Measurements from ENCODE around the gene ANKS1A.
A peak's percentile ranks its signal among the peaks of the same experiment; 100 is the strongest.

ANKS1A gene

DNA sequence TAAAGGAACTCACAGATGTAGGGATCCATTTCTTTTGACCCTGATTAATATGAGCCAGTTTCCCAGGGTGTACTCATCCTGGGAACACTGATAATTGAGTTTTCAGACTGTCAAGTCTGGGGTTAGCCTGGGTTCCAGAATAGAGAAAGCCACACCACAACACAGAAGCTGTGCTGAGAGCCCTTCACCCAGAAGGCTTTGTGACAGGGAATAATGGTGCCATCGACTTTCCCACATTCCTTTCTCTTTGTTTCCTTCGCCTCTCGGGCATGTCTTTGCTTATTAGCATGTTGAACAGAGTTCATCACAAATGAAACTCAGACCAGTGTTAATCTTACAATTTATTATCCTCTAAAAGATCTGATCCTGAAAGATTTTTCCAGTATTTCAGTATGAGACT is 157.0 kb downstream of the ANKS1A start:
- H3K4me2 ChIP-seq (ENCODE audit: low read depth, low read length, poor library complexity, severe bottlenecking) = peak overlapping the region; percentile 90
- no peaks in the 10 kb centered on the region for H3K36me3 ChIP-seq (ENCODE audit: insufficient read depth, low read length)
- H3K9me3 ChIP-seq (ENCODE audit: insufficient read depth, low read depth, low read length) = no peaks in the 10 kb centered on the region
- TF ChIP-seq EZH2phosphoT487 (IDR thresholded peaks at IDR 0.05; ENCODE audit: borderline replicate concordance) = no peak
- TF ChIP-seq, protein P1, sequence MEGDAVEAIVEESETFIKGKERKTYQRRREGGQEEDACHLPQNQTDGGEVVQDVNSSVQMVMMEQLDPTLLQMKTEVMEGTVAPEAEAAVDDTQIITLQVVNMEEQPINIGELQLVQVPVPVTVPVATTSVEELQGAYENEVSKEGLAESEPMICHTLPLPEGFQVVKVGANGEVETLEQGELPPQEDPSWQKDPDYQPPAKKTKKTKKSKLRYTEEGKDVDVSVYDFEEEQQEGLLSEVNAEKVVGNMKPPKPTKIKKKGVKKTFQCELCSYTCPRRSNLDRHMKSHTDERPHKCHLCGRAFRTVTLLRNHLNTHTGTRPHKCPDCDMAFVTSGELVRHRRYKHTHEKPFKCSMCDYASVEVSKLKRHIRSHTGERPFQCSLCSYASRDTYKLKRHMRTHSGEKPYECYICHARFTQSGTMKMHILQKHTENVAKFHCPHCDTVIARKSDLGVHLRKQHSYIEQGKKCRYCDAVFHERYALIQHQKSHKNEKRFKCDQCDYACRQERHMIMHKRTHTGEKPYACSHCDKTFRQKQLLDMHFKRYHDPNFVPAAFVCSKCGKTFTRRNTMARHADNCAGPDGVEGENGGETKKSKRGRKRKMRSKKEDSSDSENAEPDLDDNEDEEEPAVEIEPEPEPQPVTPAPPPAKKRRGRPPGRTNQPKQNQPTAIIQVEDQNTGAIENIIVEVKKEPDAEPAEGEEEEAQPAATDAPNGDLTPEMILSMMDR (conservative IDR thresholded peaks at IDR 0.05; ENCODE audit: low read length) = no peak
- peak overlapping the region; percentile 61 for H3K4me3 ChIP-seq (ENCODE audit: low read length, poor library complexity, severe bottlenecking)
- H3K27me3 ChIP-seq (ENCODE audit: insufficient read depth, low read length, poor library complexity, severe bottlenecking) = no peaks in the 10 kb centered on the region
- H2AFZ ChIP-seq (ENCODE audit: low read length) = no peak overlapping the region
- H3K4me1 ChIP-seq (ENCODE audit: insufficient read depth, low read length, poor library complexity, severe bottlenecking) = peaks cover 92% of the 10 kb centered on the region
- H4K20me1 ChIP-seq (ENCODE audit: insufficient read depth, low read length, poor library complexity, severe bottlenecking) = no peaks in the 10 kb centered on the region
- peaks cover 26% of the 10 kb centered on the region for H3F3A ChIP-seq (ENCODE audit: low read depth)
- no peaks in the 10 kb centered on the region for H3K9me2 ChIP-seq (replicated peaks; ENCODE audit: low read depth, low read length)
- peak overlapping the region; percentile 76 for H3K9ac ChIP-seq (ENCODE audit: low read depth, low read length, poor library complexity, severe bottlenecking)
- no peaks in the 10 kb centered on the region for H3K79me2 ChIP-seq (ENCODE audit: insufficient read depth, low read length)

DNA sequence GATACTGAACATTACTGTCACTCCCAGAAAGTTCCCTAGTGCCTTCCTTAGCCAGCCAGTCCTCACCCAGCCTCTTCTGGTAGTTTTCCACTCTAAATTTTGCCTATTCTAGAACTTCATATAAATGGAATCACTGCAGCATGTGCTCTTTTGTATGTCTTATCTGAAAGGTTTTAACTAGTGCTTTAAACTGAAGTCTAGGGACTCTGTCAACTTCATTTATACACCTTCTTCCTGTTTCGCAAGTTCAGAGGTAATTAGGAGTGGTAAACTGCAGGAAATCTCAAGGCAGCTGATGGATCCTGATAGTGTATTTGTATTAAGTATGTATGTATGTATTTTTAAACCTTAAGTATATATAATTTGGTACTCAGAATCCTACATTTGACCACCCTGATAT is 157.8 kb downstream of the ANKS1A start:
- Histone ChIP-seq H3K79me2 (ENCODE audit: insufficient read depth, low read length) (no peaks in the 10 kb centered on the region), H3K9ac (ENCODE audit: low read depth, low read length, poor library complexity, severe bottlenecking) (peak overlapping the region; percentile 76), H3K4me2 (ENCODE audit: low read depth, low read length, poor library complexity, severe bottlenecking) (peak overlapping the region; percentile 90), H3K9me2 (replicated peaks; ENCODE audit: low read depth, low read length) (no peaks in the 10 kb centered on the region), H3K4me1 (ENCODE audit: insufficient read depth, low read length, poor library complexity, severe bottlenecking) (peaks cover 96% of the 10 kb centered on the region), H3K27me3 (ENCODE audit: insufficient read depth, low read length, poor library complexity, severe bottlenecking) (no peaks in the 10 kb centered on the region), H3K9me3 (ENCODE audit: insufficient read depth, low read depth, low read length) (no peaks in the 10 kb centered on the region), H3K36me3 (ENCODE audit: insufficient read depth, low read length) (no peaks in the 10 kb centered on the region), H4K20me1 (ENCODE audit: insufficient read depth, low read length, poor library complexity, severe bottlenecking) (no peaks in the 10 kb centered on the region), H3K4me3 (ENCODE audit: low read length, poor library complexity, severe bottlenecking) (peak overlapping the region; percentile 61), H2AFZ (ENCODE audit: low read length) (no peak overlapping the region), H3F3A (ENCODE audit: low read depth) (peaks cover 26% of the 10 kb centered on the region)
- no peak for TF ChIP-seq EZH2phosphoT487 (IDR thresholded peaks at IDR 0.05; ENCODE audit: borderline replicate concordance)
- TF ChIP-seq, protein P1 (conservative IDR thresholded peaks at IDR 0.05; ENCODE audit: low read length) = no peak

- no peaks in the 10 kb centered on the region for H4K20me1 ChIP-seq (ENCODE audit: insufficient read depth, low read length, poor library complexity, severe bottlenecking)
- peaks cover 91% of the 10 kb centered on the region for H3K4me1 ChIP-seq (ENCODE audit: insufficient read depth, low read length, poor library complexity, severe bottlenecking)
- H2AFZ ChIP-seq (ENCODE audit: low read length) = no peak overlapping the region
- H3K79me2 ChIP-seq (ENCODE audit: insufficient read depth, low read length) = no peaks in the 10 kb centered on the region
- H3K27me3 ChIP-seq (ENCODE audit: insufficient read depth, low read length, poor library complexity, severe bottlenecking) = no peaks in the 10 kb centered on the region
- H3K9me2 ChIP-seq (replicated peaks; ENCODE audit: low read depth, low read length) = no peaks in the 10 kb centered on the region
- peak overlapping the region; percentile 76 for H3K9ac ChIP-seq (ENCODE audit: low read depth, low read length, poor library complexity, severe bottlenecking)
- peak overlapping the region; percentile 90 for H3K4me2 ChIP-seq (ENCODE audit: low read depth, low read length, poor library complexity, severe bottlenecking)
- peaks cover 26% of the 10 kb centered on the region for H3F3A ChIP-seq (ENCODE audit: low read depth)
- H3K9me3 ChIP-seq (ENCODE audit: insufficient read depth, low read depth, low read length) = no peaks in the 10 kb centered on the region
- H3K36me3 ChIP-seq (ENCODE audit: insufficient read depth, low read length) = no peaks in the 10 kb centered on the region
- TF ChIP-seq EZH2phosphoT487 (IDR thresholded peaks at IDR 0.05; ENCODE audit: borderline replicate concordance) = no peak
- TF ChIP-seq, protein P1 (conservative IDR thresholded peaks at IDR 0.05; ENCODE audit: low read length) = no peak
- H3K4me3 ChIP-seq (ENCODE audit: low read length, poor library complexity, severe bottlenecking) = peak overlapping the region; percentile 61
These were observed 158.4 kb downstream of the ANKS1A start for GRCh38 chr6:35047265-35048011.

All from Loucy (cell line).